ENCODE results near the gene FLYWCH2.

FLYWCH2 gene

GRCh38 chr16:2874032-2874911 lies 8.7 kb upstream of the FLYWCH2 start:
- in situ Hi-C loops (cut with HindIII; ENCODE audit: low pct_ligation_motif_present, low pct_unique_long_range_greater_than_20kb, low sequenced_read_pairs) = no loop called here

GRCh38 chr16:2874912-2875362 lies 8.1 kb upstream of the FLYWCH2 start:
- in situ Hi-C loops (cut with HindIII; ENCODE audit: low pct_ligation_motif_present, low pct_unique_long_range_greater_than_20kb, low sequenced_read_pairs) = no loop called here
- peak; percentile 86 for DNase-seq

More at GRCh38 chr16:2874032-2874911, 8.7 kb upstream of the FLYWCH2 start:
- no peak for DNase-seq

GRCh38 chr16:2879854-2880508 lies 3.0 kb upstream of the FLYWCH2 start:
- no peak for DNase-seq
- in situ Hi-C loops (cut with HindIII; ENCODE audit: low pct_ligation_motif_present, low pct_unique_long_range_greater_than_20kb, low sequenced_read_pairs) = no loop called here

GRCh38 chr16:2881783-2882649 lies 999 bp upstream of the FLYWCH2 start:
- peak; percentile 46 for DNase-seq

GRCh38 chr16:2883458-2883908 lies 468 bp downstream of the FLYWCH2 start:
- DNase-seq = peak; percentile 43
- in situ Hi-C loops (cut with HindIII; ENCODE audit: low pct_ligation_motif_present, low pct_unique_long_range_greater_than_20kb, low sequenced_read_pairs) = no loop called here

More at GRCh38 chr16:2881783-2882649, 999 bp upstream of the FLYWCH2 start:
- in situ Hi-C loops (cut with HindIII; ENCODE audit: low pct_ligation_motif_present, low pct_unique_long_range_greater_than_20kb, low sequenced_read_pairs) = no loop called here

- peak; percentile 68 for DNase-seq
- in situ Hi-C loops (cut with HindIII; ENCODE audit: low pct_ligation_motif_present, low pct_unique_long_range_greater_than_20kb, low sequenced_read_pairs) = no loop called here
These were observed 1.0 kb downstream of the FLYWCH2 start for GRCh38 chr16:2884041-2884451.

GRCh38 chr16:2894231-2894630 lies 11.2 kb downstream of the FLYWCH2 start:
- DNase-seq = no peak
- in situ Hi-C loops (cut with HindIII; ENCODE audit: low pct_ligation_motif_present, low pct_unique_long_range_greater_than_20kb, low sequenced_read_pairs) = no loop called here

- peak; percentile 61 for DNase-seq
- in situ Hi-C loops (cut with HindIII; ENCODE audit: low pct_ligation_motif_present, low pct_unique_long_range_greater_than_20kb, low sequenced_read_pairs) = no loop called here
These were observed 12.8 kb downstream of the FLYWCH2 start for GRCh38 chr16:2895813-2896212.

- DNase-seq = no peak
- in situ Hi-C loops (cut with HindIII; ENCODE audit: low pct_ligation_motif_present, low pct_unique_long_range_greater_than_20kb, low sequenced_read_pairs) = no loop called here
These were observed 13.5 kb downstream of the FLYWCH2 start for GRCh38 chr16:2896480-2897010.

GRCh38 chr16:2897110-2897509 lies 14.1 kb downstream of the FLYWCH2 start:
- in situ Hi-C loops (cut with HindIII; ENCODE audit: low pct_ligation_motif_present, low pct_unique_long_range_greater_than_20kb, low sequenced_read_pairs) = no loop called here
- peak; percentile 50 for DNase-seq

GRCh38 chr16:2898831-2899563 lies 16.0 kb downstream of the FLYWCH2 start:
- in situ Hi-C loops (cut with HindIII; ENCODE audit: low pct_ligation_motif_present, low pct_unique_long_range_greater_than_20kb, low sequenced_read_pairs) = no loop called here
- DNase-seq = no peak

GRCh38 chr16:2899564-2900072 lies 16.6 kb downstream of the FLYWCH2 start:
- in situ Hi-C loops (cut with HindIII; ENCODE audit: low pct_ligation_motif_present, low pct_unique_long_range_greater_than_20kb, low sequenced_read_pairs) = no loop called here
- DNase-seq = no peak

GRCh38 chr16:2900526-2901075 lies 17.6 kb downstream of the FLYWCH2 start:
- DNase-seq = no peak
- in situ Hi-C loops (cut with HindIII; ENCODE audit: low pct_ligation_motif_present, low pct_unique_long_range_greater_than_20kb, low sequenced_read_pairs) = no loop called here

- in situ Hi-C loops (cut with HindIII; ENCODE audit: low pct_ligation_motif_present, low pct_unique_long_range_greater_than_20kb, low sequenced_read_pairs) = no loop called here
These were observed 19.5 kb downstream of the FLYWCH2 start for GRCh38 chr16:2902337-2903130.

GRCh38 chr16:2904100-2904921 lies 21.3 kb downstream of the FLYWCH2 start:
- DNase-seq = peak; percentile 92
- in situ Hi-C loops (cut with HindIII; ENCODE audit: low pct_ligation_motif_present, low pct_unique_long_range_greater_than_20kb, low sequenced_read_pairs) = no loop called here

More at GRCh38 chr16:2902337-2903130, 19.5 kb downstream of the FLYWCH2 start:
- no peak for DNase-seq

GRCh38 chr16:2904922-2905240 lies 21.9 kb downstream of the FLYWCH2 start:
- in situ Hi-C loops (cut with HindIII; ENCODE audit: low pct_ligation_motif_present, low pct_unique_long_range_greater_than_20kb, low sequenced_read_pairs) = no loop called here
- no peak for DNase-seq

All from ACHN (cell line).